ENCODE results near the gene SYCN.
"Not testable (repeated sequence)": the region's sequence is repeated elsewhere in the genome, so short reads cannot be mapped to it uniquely, and the experiment has no call there.

The SYCN gene

GRCh38 chr19:39223703-39224279, 19.7 kb upstream of the SYCN start:
- DNase-seq, result no peak

- not testable (repeated sequence) for DNase-seq
These were observed 15.0 kb upstream of the SYCN start for GRCh38 chr19:39219108-39219507.

GRCh38 chr19:39218230-39219007, 14.4 kb upstream of the SYCN start:
- no peak for DNase-seq

- no peak for DNase-seq
These were observed 13.0 kb upstream of the SYCN start for GRCh38 chr19:39217094-39217493.

GRCh38 chr19:39215323-39215722, 11.3 kb upstream of the SYCN start:
- DNase-seq, result not testable (repeated sequence)

- no peak for DNase-seq
These were observed 8.3 kb upstream of the SYCN start for GRCh38 chr19:39212375-39212742.

- no peak for DNase-seq
These were observed 7.8 kb upstream of the SYCN start for GRCh38 chr19:39211731-39212374.

GRCh38 chr19:39209196-39209595, 5.1 kb upstream of the SYCN start:
- DNase-seq, result no peak

GRCh38 chr19:39208175-39208795, 4.2 kb upstream of the SYCN start:
- no peak for DNase-seq

GRCh38 chr19:39207293-39207836, 3.3 kb upstream of the SYCN start:
- DNase-seq, result no peak

- no peak for DNase-seq
These were observed 2.1 kb upstream of the SYCN start for GRCh38 chr19:39206122-39206521.

GRCh38 chr19:39205449-39205764, 1.3 kb upstream of the SYCN start:
- DNase-seq, result no peak

- no peak for DNase-seq
These were observed 1.1 kb downstream of the SYCN start for GRCh38 chr19:39202998-39203355.

GRCh38 chr19:39200803-39201115, 3.3 kb downstream of the SYCN start:
- no peak for DNase-seq

GRCh38 chr19:39200066-39200802, 3.8 kb downstream of the SYCN start:
- DNase-seq, result no peak

- DNase-seq, result peak; percentile 74
These were observed 5.0 kb downstream of the SYCN start for GRCh38 chr19:39199025-39199424.

- DNase-seq, result no peak
These were observed 6.3 kb downstream of the SYCN start for GRCh38 chr19:39197808-39198207.

GRCh38 chr19:39196860-39197562, 7.1 kb downstream of the SYCN start, which contains the start of gene NCCRP1:
Gene NCCRP1 (plus strand): TSS chr19:39196964. CDS start chr19:39196983, 19 bp downstream.
- no peak for DNase-seq

GRCh38 chr19:39196320-39196719, 7.7 kb downstream of the SYCN start:
- DNase-seq, result no peak

- DNase-seq, result no peak
These were observed 8.3 kb downstream of the SYCN start for GRCh38 chr19:39195755-39196154.

GRCh38 chr19:39194832-39195542, 9.1 kb downstream of the SYCN start:
- no peak for DNase-seq

- no peak for DNase-seq
These were observed 10.3 kb downstream of the SYCN start for GRCh38 chr19:39193803-39194202.
